ENCODE data around the gene GTF2H1.

The GTF2H1 gene

GRCh38 chr11:18321969-18322711, at the start of gene GTF2H1, which contains the start of gene HPS5:
Gene GTF2H1 (plus strand): TSS chr11:18322567. CDS start chr11:18333075, 10,508 bp downstream.
Gene HPS5 (minus strand): TSS chr11:18322140. CDS start chr11:18317858, 4,282 bp downstream.
- Mint-ChIP-seq H3K27me3 (ENCODE audit: low read depth) (no peaks in the 10 kb centered on the region), H3K4me3 (peak within 1 kb of the TSS; percentile 92), H3K4me1 (ENCODE audit: low read depth) (peaks cover 56% of the 10 kb centered on the region), H3K36me3 (ENCODE audit: low read depth) (peaks cover 22% of the 10 kb centered on the region), H3K27ac (peak within 1 kb of the TSS; percentile 99), H3K9me3 (no peaks in the 10 kb centered on the region)

- no peaks in the 10 kb centered on the region for H3K9me3 Mint-ChIP-seq
- peaks cover 29% of the 10 kb centered on the region for H3K36me3 Mint-ChIP-seq (ENCODE audit: low read depth)
- peaks cover 15% of the 10 kb centered on the region for H3K4me1 Mint-ChIP-seq (ENCODE audit: low read depth)
- H3K27ac Mint-ChIP-seq: no peak overlapping the region
- no peak overlapping the region for H3K4me3 Mint-ChIP-seq
- no peaks in the 10 kb centered on the region for H3K27me3 Mint-ChIP-seq (ENCODE audit: low read depth)
Observed at GRCh38 chr11:18277565-18278271, 44.6 kb upstream of the GTF2H1 start.

GRCh38 chr11:18280438-18281045, 41.8 kb upstream of the GTF2H1 start:
- Mint-ChIP-seq H3K27ac (peak overlapping the region; percentile 74), H3K9me3 (no peaks in the 10 kb centered on the region), H3K27me3 (ENCODE audit: low read depth) (no peaks in the 10 kb centered on the region), H3K4me3 (peak overlapping the region; percentile 58), H3K4me1 (ENCODE audit: low read depth) (peaks cover 15% of the 10 kb centered on the region), H3K36me3 (ENCODE audit: low read depth) (peaks cover 38% of the 10 kb centered on the region)

- Mint-ChIP-seq H3K27ac (no peak overlapping the region), H3K4me1 (ENCODE audit: low read depth) (peaks cover 15% of the 10 kb centered on the region), H3K36me3 (ENCODE audit: low read depth) (peaks cover 53% of the 10 kb centered on the region), H3K4me3 (no peak overlapping the region), H3K9me3 (no peaks in the 10 kb centered on the region), H3K27me3 (ENCODE audit: low read depth) (no peaks in the 10 kb centered on the region)
Observed at GRCh38 chr11:18282626-18283025, 39.7 kb upstream of the GTF2H1 start.

- H3K4me1 Mint-ChIP-seq (ENCODE audit: low read depth): peaks cover 5% of the 10 kb centered on the region
- no peak overlapping the region for H3K4me3 Mint-ChIP-seq
- H3K36me3 Mint-ChIP-seq (ENCODE audit: low read depth): peaks cover 51% of the 10 kb centered on the region
- no peaks in the 10 kb centered on the region for H3K9me3 Mint-ChIP-seq
- no peaks in the 10 kb centered on the region for H3K27me3 Mint-ChIP-seq (ENCODE audit: low read depth)
- no peak overlapping the region for H3K27ac Mint-ChIP-seq
Observed at GRCh38 chr11:18285841-18286240, 36.5 kb upstream of the GTF2H1 start.

- Mint-ChIP-seq H3K9me3 (no peaks in the 10 kb centered on the region), H3K27me3 (ENCODE audit: low read depth) (no peaks in the 10 kb centered on the region), H3K4me1 (ENCODE audit: low read depth) (no peaks in the 10 kb centered on the region), H3K36me3 (ENCODE audit: low read depth) (peaks cover 56% of the 10 kb centered on the region), H3K27ac (no peak overlapping the region), H3K4me3 (no peak overlapping the region)
Observed at GRCh38 chr11:18288911-18289310, 33.5 kb upstream of the GTF2H1 start.

GRCh38 chr11:18294862-18295261, 27.5 kb upstream of the GTF2H1 start:
- Mint-ChIP-seq H3K4me1 (ENCODE audit: low read depth) (peaks cover 11% of the 10 kb centered on the region), H3K27me3 (ENCODE audit: low read depth) (no peaks in the 10 kb centered on the region), H3K36me3 (ENCODE audit: low read depth) (peaks cover 61% of the 10 kb centered on the region), H3K27ac (no peak overlapping the region), H3K9me3 (no peaks in the 10 kb centered on the region), H3K4me3 (no peak overlapping the region)

- Mint-ChIP-seq H3K27ac (no peak overlapping the region), H3K36me3 (ENCODE audit: low read depth) (peaks cover 58% of the 10 kb centered on the region), H3K27me3 (ENCODE audit: low read depth) (no peaks in the 10 kb centered on the region), H3K4me1 (ENCODE audit: low read depth) (peaks cover 11% of the 10 kb centered on the region), H3K4me3 (no peak overlapping the region), H3K9me3 (no peaks in the 10 kb centered on the region)
Observed at GRCh38 chr11:18295316-18295715, 27.1 kb upstream of the GTF2H1 start.

- Mint-ChIP-seq H3K36me3 (ENCODE audit: low read depth) (peaks cover 43% of the 10 kb centered on the region), H3K27ac (no peak overlapping the region), H3K27me3 (ENCODE audit: low read depth) (no peaks in the 10 kb centered on the region), H3K9me3 (no peaks in the 10 kb centered on the region), H3K4me3 (no peak overlapping the region), H3K4me1 (ENCODE audit: low read depth) (peaks cover 8% of the 10 kb centered on the region)
Observed at GRCh38 chr11:18299721-18300120, 22.6 kb upstream of the GTF2H1 start.

GRCh38 chr11:18304745-18305144, 17.6 kb upstream of the GTF2H1 start:
- H3K4me3 Mint-ChIP-seq: no peak overlapping the region
- H3K9me3 Mint-ChIP-seq: no peaks in the 10 kb centered on the region
- H3K27me3 Mint-ChIP-seq (ENCODE audit: low read depth): no peaks in the 10 kb centered on the region
- H3K27ac Mint-ChIP-seq: no peak overlapping the region
- peaks cover 2% of the 10 kb centered on the region for H3K4me1 Mint-ChIP-seq (ENCODE audit: low read depth)
- peaks cover 29% of the 10 kb centered on the region for H3K36me3 Mint-ChIP-seq (ENCODE audit: low read depth)

GRCh38 chr11:18307461-18308139, 14.8 kb upstream of the GTF2H1 start:
- no peaks in the 10 kb centered on the region for H3K4me1 Mint-ChIP-seq (ENCODE audit: low read depth)
- H3K4me3 Mint-ChIP-seq: no peak overlapping the region
- no peak overlapping the region for H3K27ac Mint-ChIP-seq
- H3K36me3 Mint-ChIP-seq (ENCODE audit: low read depth): peaks cover 31% of the 10 kb centered on the region
- no peaks in the 10 kb centered on the region for H3K9me3 Mint-ChIP-seq
- no peaks in the 10 kb centered on the region for H3K27me3 Mint-ChIP-seq (ENCODE audit: low read depth)

- peaks cover 31% of the 10 kb centered on the region for H3K36me3 Mint-ChIP-seq (ENCODE audit: low read depth)
- no peaks in the 10 kb centered on the region for H3K4me1 Mint-ChIP-seq (ENCODE audit: low read depth)
- H3K9me3 Mint-ChIP-seq: no peaks in the 10 kb centered on the region
- H3K27ac Mint-ChIP-seq: no peak overlapping the region
- H3K27me3 Mint-ChIP-seq (ENCODE audit: low read depth): no peaks in the 10 kb centered on the region
- H3K4me3 Mint-ChIP-seq: no peak overlapping the region
Observed at GRCh38 chr11:18308242-18308641, 14.1 kb upstream of the GTF2H1 start.

GRCh38 chr11:18309691-18310090, 12.7 kb upstream of the GTF2H1 start:
- peaks cover 31% of the 10 kb centered on the region for H3K36me3 Mint-ChIP-seq (ENCODE audit: low read depth)

GRCh38 chr11:18310800-18311340, 11.5 kb upstream of the GTF2H1 start:
- Mint-ChIP-seq H3K4me1 (ENCODE audit: low read depth) (peaks cover 2% of the 10 kb centered on the region), H3K9me3 (no peaks in the 10 kb centered on the region), H3K27me3 (ENCODE audit: low read depth) (no peaks in the 10 kb centered on the region), H3K36me3 (ENCODE audit: low read depth) (peaks cover 32% of the 10 kb centered on the region), H3K4me3 (no peak overlapping the region), H3K27ac (no peak overlapping the region)

More at GRCh38 chr11:18309691-18310090, 12.7 kb upstream of the GTF2H1 start:
- Mint-ChIP-seq H3K27ac (no peak overlapping the region), H3K27me3 (ENCODE audit: low read depth) (no peaks in the 10 kb centered on the region), H3K4me1 (ENCODE audit: low read depth) (no peaks in the 10 kb centered on the region), H3K4me3 (no peak overlapping the region), H3K9me3 (no peaks in the 10 kb centered on the region)

Data from T-helper 1 cell treated with Interleukin-12 subunit alpha and Interleukin-12 subunit beta and Interleukin-4 antibody, amounts not matched to agents 30 μg/mL and 1 μg/mL, for 36 hours (primary cell).